ENCODE results near the gene C16orf86.
"Not testable (repeated sequence)": the region's sequence is repeated elsewhere in the genome, so short reads cannot be mapped to it uniquely, and the experiment has no call there.

C16orf86 gene

GRCh38 chr16:67668495-67669157 lies 2.0 kb downstream of the C16orf86 start:
- no peak for DNase-seq

DNA sequence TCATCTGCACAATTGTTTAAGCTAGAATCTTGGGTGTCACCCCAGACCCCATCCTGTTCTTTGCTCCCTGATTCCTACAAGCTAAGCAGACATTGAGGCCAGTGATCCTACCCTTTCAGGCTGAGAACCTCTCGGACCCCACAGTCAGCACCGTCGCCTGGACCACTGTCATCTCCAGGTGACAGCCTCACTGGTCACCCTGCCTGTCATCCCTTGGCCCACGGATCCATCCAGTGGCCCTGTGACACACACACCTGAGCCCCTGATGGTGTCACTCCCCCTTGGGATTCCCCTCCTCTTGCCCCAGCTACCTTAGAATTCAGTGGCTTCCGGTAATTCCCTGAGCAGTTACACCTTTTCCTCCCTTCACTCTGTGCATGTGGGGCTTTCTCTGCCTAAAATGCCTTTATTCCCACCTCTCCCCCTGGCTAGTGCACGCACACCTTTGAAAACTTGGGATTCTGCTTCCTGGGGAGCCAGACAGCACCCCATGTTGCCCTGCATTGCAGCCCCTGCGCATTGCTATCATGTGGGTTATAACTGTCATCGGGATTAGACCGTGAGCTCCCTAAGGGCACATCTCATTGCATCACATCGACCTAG lies 3.0 kb downstream of the C16orf86 start:
- DNase-seq: no peak

DNA sequence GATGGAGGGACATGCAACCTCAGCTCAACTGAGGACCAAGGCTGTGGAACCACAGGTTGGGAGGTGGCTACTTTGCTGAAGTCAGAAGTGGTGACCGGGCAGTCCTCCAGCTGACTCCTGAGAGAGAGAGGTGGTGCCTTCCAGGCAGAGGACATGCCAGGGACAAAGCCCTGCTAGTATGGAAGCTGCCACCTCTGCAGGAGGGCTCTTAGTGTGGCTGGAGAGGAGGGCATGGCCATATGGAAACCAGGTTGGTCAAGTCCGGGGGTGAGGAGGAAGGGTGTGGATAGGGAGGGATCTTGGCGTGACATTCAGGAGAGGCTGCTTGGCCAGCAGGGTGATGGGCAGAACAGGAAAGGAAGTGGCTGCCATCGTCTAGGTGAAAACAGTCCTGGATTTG lies 5.7 kb downstream of the C16orf86 start:
- no peak for DNase-seq

- DNase-seq: no peak
Observed at GRCh38 chr16:67672739-67673662, 6.4 kb downstream of the C16orf86 start.

DNA sequence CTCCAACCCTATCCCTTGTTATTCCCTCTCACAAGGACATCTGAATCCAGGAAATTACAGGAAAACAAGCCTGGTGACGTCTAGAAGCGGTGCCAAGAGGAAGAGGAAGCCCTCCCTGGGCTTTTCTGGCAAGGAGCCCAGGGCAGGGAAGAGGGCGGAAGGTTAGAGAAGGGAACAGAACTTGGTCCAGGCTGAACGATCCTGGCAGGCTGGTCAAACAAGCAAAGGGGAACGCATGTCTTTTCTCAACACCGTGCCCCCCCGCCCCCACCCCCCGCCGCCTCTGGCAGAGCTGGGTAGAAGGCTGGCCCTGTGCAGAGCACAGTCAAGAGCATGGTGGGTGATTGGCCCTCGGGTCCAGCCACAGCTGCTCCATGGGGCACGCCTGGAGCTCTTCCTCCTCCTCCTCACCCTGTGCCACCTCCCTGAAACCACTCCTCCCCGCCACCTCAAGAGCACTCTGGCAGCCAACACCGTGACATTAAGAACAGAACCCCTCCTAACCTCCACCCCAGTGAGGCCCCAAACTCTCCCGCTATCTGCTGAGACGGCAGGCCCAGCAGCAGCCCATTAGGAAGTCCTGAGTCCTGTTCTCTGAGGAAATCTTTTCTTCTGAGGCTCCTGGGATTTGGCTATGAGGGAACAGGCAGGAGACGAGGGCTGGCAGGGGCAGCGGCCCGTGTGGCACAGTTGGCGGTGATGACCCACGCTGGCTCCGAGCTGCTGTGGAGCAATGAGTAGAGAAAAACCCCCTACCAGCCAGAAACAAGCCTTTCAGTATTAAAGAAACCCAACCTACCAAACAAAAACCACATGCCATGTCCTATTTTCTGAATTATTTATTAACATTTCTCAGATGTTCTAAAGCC lies 7.3 kb downstream of the C16orf86 start:
- no peak for DNase-seq

DNA sequence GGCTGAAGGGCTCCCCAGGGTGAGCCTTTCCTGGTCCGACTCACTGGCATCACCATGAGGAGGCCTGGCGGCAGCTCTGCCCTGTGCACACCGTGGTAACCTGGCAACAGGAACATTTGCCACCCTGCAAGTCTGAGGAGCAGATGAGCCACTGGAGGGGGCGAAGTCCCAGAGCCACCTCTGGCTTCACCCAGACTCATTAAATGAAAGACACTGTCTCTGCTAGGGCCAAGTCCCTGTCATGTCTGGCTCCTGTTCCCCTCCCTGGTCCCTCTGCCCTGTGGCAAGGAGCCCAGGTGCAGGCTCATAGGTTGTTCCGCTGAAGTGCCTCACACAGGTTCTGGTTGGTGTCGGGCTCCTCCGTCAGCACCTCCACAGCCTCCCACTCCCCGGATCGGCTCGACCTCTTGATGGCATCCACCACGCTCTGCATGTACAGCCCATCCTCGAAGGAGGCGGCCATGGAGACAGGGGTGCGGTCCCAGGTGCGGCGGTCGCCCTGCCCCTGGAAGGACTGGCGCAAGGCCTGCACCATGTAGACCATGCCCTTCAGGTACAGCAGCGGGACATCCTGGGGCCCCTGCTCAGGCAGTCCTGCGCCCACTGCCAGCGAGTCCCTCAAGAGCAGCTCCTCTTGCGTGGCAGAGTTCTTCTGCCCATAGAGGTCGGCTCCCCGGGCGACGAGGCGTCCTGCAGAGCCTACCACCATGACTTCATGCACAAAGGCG lies 8.4 kb downstream of the C16orf86 start:
- DNase-seq: no peak

- DNase-seq: no peak
Observed at GRCh38 chr16:67675579-67675935, 8.9 kb downstream of the C16orf86 start.

DNA sequence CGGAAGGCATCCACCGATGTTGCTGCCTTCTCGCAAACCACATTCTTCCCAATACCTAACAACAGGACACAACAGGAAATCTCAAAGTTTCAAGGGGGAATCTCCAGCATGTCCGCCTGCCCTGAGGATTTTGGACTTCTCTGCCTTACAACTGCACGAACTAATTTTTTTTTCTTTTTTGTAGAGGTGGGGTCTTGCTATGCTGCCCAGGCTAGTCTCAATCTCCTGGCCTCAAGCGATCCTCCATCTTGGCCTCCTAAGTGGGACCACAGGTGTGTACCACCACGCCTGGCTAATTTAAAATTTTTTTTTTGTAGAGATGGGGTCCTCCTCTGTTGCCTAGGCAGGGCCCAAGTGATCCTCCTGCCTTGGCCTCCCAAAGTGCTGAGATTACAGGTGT lies 9.4 kb downstream of the C16orf86 start:
- no peak for DNase-seq

GRCh38 chr16:67676516-67676915 lies 9.9 kb downstream of the C16orf86 start:
- DNase-seq: no peak

DNA sequence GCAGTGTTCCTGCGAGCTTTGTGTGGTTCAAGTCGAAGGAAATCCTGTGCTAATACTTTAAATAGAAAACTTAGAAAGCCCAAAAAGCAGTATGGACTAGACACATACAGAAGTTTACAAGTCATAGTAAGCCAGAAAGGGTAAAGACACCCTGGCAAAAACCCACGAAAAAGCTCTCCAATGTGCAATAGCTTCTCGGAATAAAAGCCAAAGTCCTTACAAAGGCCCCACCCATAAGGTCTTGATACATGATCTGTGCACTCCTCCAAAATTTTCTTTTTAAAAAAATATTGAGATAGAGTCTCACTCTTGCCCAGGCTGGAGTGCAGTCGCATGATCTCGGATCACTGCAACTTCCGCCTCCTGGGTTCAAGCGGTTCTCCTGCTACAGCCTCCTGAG lies 10.3 kb downstream of the C16orf86 start:
- no peak for DNase-seq

- no peak for DNase-seq
Observed at GRCh38 chr16:67677712-67678111, 11.1 kb downstream of the C16orf86 start.

GRCh38 chr16:67678354-67679023 lies 11.9 kb downstream of the C16orf86 start:
- no peak for DNase-seq

GRCh38 chr16:67679935-67680897 lies 13.6 kb downstream of the C16orf86 start:
- DNase-seq: no peak

DNA sequence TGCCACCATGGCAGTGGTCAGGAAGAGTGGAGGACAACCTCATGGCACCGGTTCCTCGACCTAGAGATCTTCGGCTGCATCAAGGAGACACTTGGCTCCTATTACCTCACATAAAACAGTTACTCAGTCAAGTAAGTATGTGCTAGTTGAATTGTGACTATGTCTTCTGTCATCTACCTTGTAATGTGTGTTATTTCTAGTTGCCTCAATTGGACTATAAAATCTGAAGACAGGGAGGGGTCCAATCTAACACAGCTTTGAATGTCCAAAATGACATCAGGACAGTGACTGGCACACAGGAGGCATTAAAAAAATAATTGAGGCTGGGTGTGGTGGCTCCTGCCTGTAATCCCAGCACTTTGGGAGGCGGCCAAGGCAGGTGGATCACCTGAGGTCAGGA lies 17.2 kb downstream of the C16orf86 start:
- DNase-seq: no peak

- DNase-seq: no peak
Observed at GRCh38 chr16:67685388-67686112, 18.9 kb downstream of the C16orf86 start.

DNA sequence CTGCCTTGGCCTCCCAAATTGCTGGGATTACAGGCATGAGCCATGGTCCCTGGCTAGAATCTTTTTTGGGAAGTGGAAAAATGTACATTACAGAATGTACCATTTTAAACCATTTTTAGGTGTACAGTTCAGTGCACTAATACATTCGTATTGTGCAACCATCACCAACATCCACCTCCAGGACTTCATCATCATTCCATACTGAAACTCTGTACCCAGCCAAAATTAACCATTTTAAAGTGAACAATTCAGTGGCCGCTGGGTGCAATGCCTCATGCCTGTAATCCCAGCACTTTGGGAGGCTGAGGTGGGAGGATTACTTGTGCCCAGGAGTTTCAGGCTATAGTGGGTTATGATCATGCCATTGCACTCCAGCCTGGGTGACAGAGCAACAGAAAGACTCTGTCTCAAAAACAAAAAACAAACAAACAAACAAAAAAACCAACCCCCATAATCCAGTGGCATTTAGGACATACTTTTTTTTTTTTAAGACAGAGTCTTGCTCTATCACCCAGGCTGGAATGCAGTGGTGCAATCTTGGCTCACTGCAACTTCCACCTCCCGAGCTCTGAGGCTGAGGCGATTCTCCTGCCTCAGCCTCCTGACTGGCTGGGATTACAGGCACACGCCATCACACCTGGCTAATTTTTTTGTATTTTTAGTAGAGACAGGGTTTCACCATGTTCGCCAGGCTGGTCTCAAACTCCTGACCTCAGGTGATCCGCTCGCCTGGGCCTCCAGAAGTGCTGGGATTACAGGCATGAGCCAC lies 27.1 kb downstream of the C16orf86 start:
- DNase-seq: not testable (repeated sequence)

DNA sequence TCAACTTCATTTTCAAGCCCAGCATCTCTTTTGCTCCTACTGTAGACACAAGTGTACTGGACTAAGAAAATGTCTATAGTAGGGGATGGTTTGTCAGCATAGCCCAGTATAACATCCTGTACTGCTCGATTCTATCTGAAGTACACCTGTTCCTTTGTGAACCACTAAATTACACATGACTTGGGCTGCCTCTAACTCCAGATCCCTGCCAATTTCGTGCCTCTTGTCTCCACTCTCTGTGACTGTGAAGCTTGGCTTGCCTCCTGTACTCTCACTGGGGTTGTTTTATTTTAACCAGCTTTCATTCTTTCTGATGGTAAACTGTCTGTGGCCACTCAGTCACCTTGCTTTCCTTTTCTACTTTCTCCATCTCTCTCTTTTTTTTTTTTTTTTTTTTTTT lies 28.0 kb downstream of the C16orf86 start:
- no peak for DNase-seq

GRCh38 chr16:67697422-67698185 lies 31.0 kb downstream of the C16orf86 start:
- no peak for DNase-seq

Data from NCI-H345 (cell line).